Liver (tissue), 9 donors: Measurements from ENCODE around the gene MALRD1. TPM values are rescaled to one million over a fixed set of nuclear protein-coding genes. Genes with fewer than 3 reads are reported as not detected.

Source experiments
- DNase-seq: peaks from one replicate; pipeline ENCODE4 v3.0.0-alpha.2; 2017; ENCODE audit warnings: low spot score
- H3K27ac ChIP-seq, 2 donors: one replicate each; pipeline ENCODE4 v1.7.0; 2013; ENCODE audit warnings: inconsistent platforms in 2 of 2, low read length in 2 of 2, control low read depth in 1 of 2, low read depth in 1 of 2, mild to moderate bottlenecking in 1 of 2
- H3K27me3 ChIP-seq, 4 donors: one replicate each; pipeline versions ENCODE4 v1.6.1 to v1.7.0; 2013; ENCODE audit warnings: low read length in 3 of 4, inconsistent platforms in 1 of 4, mild to moderate bottlenecking in 1 of 4, moderate library complexity in 1 of 4; ENCODE audit not compliant: control insufficient read depth in 4 of 4, insufficient read depth in 4 of 4
- H3K36me3 ChIP-seq, 4 donors: one replicate each; pipeline versions ENCODE4 v1.6.1 to v1.7.0; 2013; ENCODE audit warnings: low read length in 3 of 4, mild to moderate bottlenecking in 3 of 4, low read depth in 1 of 4, moderate library complexity in 1 of 4; ENCODE audit not compliant: control insufficient read depth in 4 of 4, insufficient read depth in 3 of 4
- H3K4me1 ChIP-seq, 4 donors: one replicate each; pipeline versions ENCODE4 v1.6.1 to v1.7.0; 2013; ENCODE audit warnings: low read length in 3 of 4, mild to moderate bottlenecking in 3 of 4, moderate library complexity in 1 of 4; ENCODE audit not compliant: control insufficient read depth in 4 of 4, insufficient read depth in 4 of 4
- H3K4me3 ChIP-seq, 3 donors: one replicate each; pipeline versions ENCODE4 v1.6.1 to v1.7.0; 2013; ENCODE audit warnings: low read length in 3 of 3, control low read depth in 1 of 3, low read depth in 1 of 3, mild to moderate bottlenecking in 1 of 3
- H3K9ac ChIP-seq, 2 donors: one replicate each; pipeline ENCODE4 v1.7.0; 2013; ENCODE audit warnings: low read length in 2 of 2, mild to moderate bottlenecking in 2 of 2, moderate library complexity in 2 of 2, control low read depth in 1 of 2, low read depth in 1 of 2
- H3K9me3 ChIP-seq, 4 donors: one replicate each; pipeline versions ENCODE4 v1.6.1 to v1.7.0; 2013; ENCODE audit warnings: low read length in 3 of 4; ENCODE audit not compliant: control insufficient read depth in 4 of 4
- ATF3 ChIP-seq: IDR thresholded peaks from 2 replicates; pipeline ENCODE4 v1.6.1; 2016; ENCODE audit warnings: antibody characterized with exemption
- CTCF ChIP-seq: fragments of 150-350 bp; IDR thresholded peaks from 2 replicates; pipeline ENCODE4 v1.5.1; 2017; ENCODE audit warnings: improper control_type of control experiment, low read depth, low read length; ENCODE audit not compliant: missing input control
- EGR1 ChIP-seq, 2 donors: IDR thresholded peaks; 2 replicates each; pipeline ENCODE4 v1.6.1; 2016 to 2018; ENCODE audit warnings: antibody characterized with exemption in 2 of 2, low read depth in 2 of 2
- FOXA1 ChIP-seq: IDR thresholded peaks from 2 replicates; pipeline ENCODE4 v1.6.1; 2016; ENCODE audit warnings: antibody characterized with exemption
- FOXA2 ChIP-seq: IDR thresholded peaks from 2 replicates; pipeline ENCODE4 v1.6.1; 2016; ENCODE audit warnings: antibody characterized with exemption
- GABPA ChIP-seq, 2 donors: IDR thresholded peaks in 1 of 2; conservative IDR thresholded peaks in 1 of 2; 2 replicates each; pipeline ENCODE4 v1.6.1; 2016; ENCODE audit warnings: antibody characterized with exemption in 2 of 2, mild to moderate bottlenecking in 1 of 2, moderate library complexity in 1 of 2
- HNF4A ChIP-seq, 2 donors: conservative IDR thresholded peaks; 2 replicates each; pipeline ENCODE4 v1.6.1; 2016; ENCODE audit warnings: antibody characterized with exemption in 2 of 2, mild to moderate bottlenecking in 2 of 2
- HNF4G ChIP-seq: IDR thresholded peaks from 2 replicates; pipeline ENCODE4 v1.6.1; 2016; ENCODE audit warnings: antibody characterized with exemption
- MAX ChIP-seq: IDR thresholded peaks from 2 replicates; pipeline ENCODE4 v1.6.1; 2016; ENCODE audit warnings: antibody characterized with exemption
- NR2F2 ChIP-seq: IDR thresholded peaks from 2 replicates; pipeline ENCODE4 v1.6.1; 2016; ENCODE audit warnings: antibody characterized with exemption
- RAD21 ChIP-seq, 2 donors: IDR thresholded peaks; 2 replicates each; pipeline ENCODE4 v1.6.1; 2016; ENCODE audit warnings: antibody characterized with exemption in 2 of 2, mild to moderate bottlenecking in 2 of 2
- REST ChIP-seq: IDR thresholded peaks from 2 replicates; pipeline ENCODE4 v1.6.1; 2016; ENCODE audit warnings: antibody characterized with exemption, mild to moderate bottlenecking
- RXRA ChIP-seq, 2 donors: IDR thresholded peaks; 2 replicates each; pipeline ENCODE4 v1.6.1; 2017 to 2018; ENCODE audit warnings: antibody characterized with exemption in 2 of 2, mild to moderate bottlenecking in 1 of 2
- SP1 ChIP-seq: IDR thresholded peaks from 2 replicates; pipeline ENCODE4 v1.6.1; 2018; ENCODE audit warnings: antibody characterized with exemption, mild to moderate bottlenecking
- TAF1 ChIP-seq: conservative IDR thresholded peaks from 2 replicates; pipeline ENCODE4 v1.6.1; 2016; ENCODE audit warnings: antibody characterized with exemption, mild to moderate bottlenecking
- YY1 ChIP-seq: IDR thresholded peaks from 2 replicates; pipeline ENCODE4 v1.6.1; 2016; ENCODE audit warnings: antibody characterized with exemption, mild to moderate bottlenecking
- ZBTB33 ChIP-seq: IDR thresholded peaks from 2 replicates; pipeline ENCODE4 v1.6.1; 2016; ENCODE audit warnings: antibody characterized with exemption
- WGBS: extraction: QIAGEN DNeasy Blood & Tissue Kit; methylation state at CpG from one replicate; pipeline ENCODE4 v1.1.7; 2013; 5-methylcytosine and 5-hydroxymethylcytosine counted together
- polyA plus RNA-seq, 2 donors: library from polyadenylated mRNA; stranded (reverse) in 1 of 2; unstranded in 1 of 2; fragments of 200-250 nt in 1 of 2; fragments of >200 nt in 1 of 2; fragmentation: Nextera tagmentation in 1 of 2; extraction: Ambion mirVana in 1 of 2; gene quantifications; one replicate each; pipeline versions ENCODE4 v1.2.1 to v1.2.3, GENCODE V29; 2013 to 2015
- total RNA-seq, 2 donors: library from RNA; depleted of rRNA; stranded (reverse); fragments of >200 nt; gene quantifications; one replicate each; pipeline ENCODE4 v1.2.3, GENCODE V29; 2014
- donor health status: healthy.
- donor health status: healthy.
- donor health status: healthy.
- donor health status: healthy.
- donor health status: healthy.

MALRD1 gene
- total and polyA plus RNA-seq, 4 donors = 0.37 to 0.59 TPM; not detected in 2

- Histone ChIP-seq H3K36me3 (no peaks in the 10 kb centered on the region), H3K4me1 (no peaks in the 10 kb centered on the region), H3K9ac (no peak overlapping the region), H3K4me3 (no peak overlapping the region), H3K27me3 (peaks cover 0 to 3% (median 0%) of the 10 kb centered on the region in 4 donors), H3K9me3 (no peaks in the 10 kb centered on the region), H3K27ac (no peak overlapping the region)
- no peak for TF ChIP-seq FOXA2
- TF ChIP-seq ATF3 = no peak
- no peak for TF ChIP-seq YY1
- no peak for TF ChIP-seq RAD21 (IDR thresholded peaks at IDR 0.05)
- TF ChIP-seq NR2F2 = no peak
- TF ChIP-seq ZBTB33 = no peak
- TF ChIP-seq RXRA (IDR thresholded peaks at IDR 0.05) = no peak
- no peak for TF ChIP-seq SP1
- TF ChIP-seq FOXA1 = no peak
- TF ChIP-seq HNF4G = no peak
- TF ChIP-seq MAX = no peak
- no peak for TF ChIP-seq EGR1 (IDR thresholded peaks at IDR 0.05; ENCODE audit: low read depth in 2 of 2)
- TF ChIP-seq HNF4A (conservative IDR thresholded peaks at IDR 0.05) = no peak
- DNase-seq = no peak
- WGBS = 62% methylated on average over 1 of the region's 1 CpG
Observed at GRCh38 chr10:19498393-19499290, 450.0 kb downstream of the MALRD1 start.

GRCh38 chr10:19499291-19499770 is 450.7 kb downstream of the MALRD1 start:
- Histone ChIP-seq H3K27ac (no peak overlapping the region), H3K4me3 (no peak overlapping the region), H3K9ac (no peak overlapping the region), H3K4me1 (no peaks in the 10 kb centered on the region), H3K36me3 (no peaks in the 10 kb centered on the region), H3K9me3 (no peaks in the 10 kb centered on the region), H3K27me3 (no peaks in the 10 kb centered on the region)
- no peak for TF ChIP-seq GABPA (IDR thresholded peaks at IDR 0.05 in 1 of 2, conservative IDR thresholded peaks at IDR 0.05 in 1 of 2)
- 80% methylated on average over 1 of the region's 1 CpG for WGBS
- no peak for DNase-seq

- Histone ChIP-seq H3K9ac (no peak overlapping the region), H3K4me3 (no peak overlapping the region), H3K27ac (no peak overlapping the region), H3K9me3 (no peaks in the 10 kb centered on the region), H3K36me3 (no peaks in the 10 kb centered on the region), H3K4me1 (no peaks in the 10 kb centered on the region), H3K27me3 (no peaks in the 10 kb centered on the region)
- DNase-seq = no peak
- WGBS = 79% methylated on average over 1 of the region's 1 CpG
- TF ChIP-seq HNF4A (conservative IDR thresholded peaks at IDR 0.05) (no peak), RXRA (IDR thresholded peaks at IDR 0.05) (no peak), FOXA2 (no peak), HNF4G (no peak), CTCF (no peak), EGR1 (IDR thresholded peaks at IDR 0.05; ENCODE audit: low read depth in 2 of 2) (no peak), SP1 (no peak), NR2F2 (no peak), RAD21 (IDR thresholded peaks at IDR 0.05) (no peak), REST (no peak), FOXA1 (no peak), TAF1 (no peak), GABPA (IDR thresholded peaks at IDR 0.05 in 1 of 2, conservative IDR thresholded peaks at IDR 0.05 in 1 of 2) (no peak)
Observed at GRCh38 chr10:19500959-19501358, 452.4 kb downstream of the MALRD1 start.
